Endothelial cell of umbilical vein (primary cell): Measurements from ENCODE around the gene LRFN2. TPM values are rescaled to one million over a fixed set of nuclear protein-coding genes. Genes with fewer than 3 reads are reported as not detected.

Experiments
- BruUV-seq: library from RNA; stranded (reverse); fragments of 400-500 nt; replicated peaks from 2 replicates; lab custom pipeline; 2021; lab: Mats Ljungman, UMichigan
- CTCF ChIA-PET: fragments of 300-600, 350-600 bp; sonication (Branson Sonifier 250); formaldehyde crosslinking; loops from one replicate; lab custom pipeline; 2021; ENCODE audit warnings: antibody characterized with exemption, inconsistent platforms; lab: Charles Lee
- POLR2A ChIA-PET: fragments of 300-600, 350-600 bp; sonication (Branson Sonifier 250); formaldehyde crosslinking; loops from one replicate; lab custom pipeline; 2021; ENCODE audit warnings: antibody characterized with exemption, inconsistent platforms; lab: Charles Lee
- DNase-seq: peaks from one replicate; pipeline ENCODE4 v3.0.0-alpha.2; 2011; ENCODE audit warnings: low read depth, low spot score
- FAIRE-seq: peaks from 2 replicates; lab custom pipeline; 2011; peaks lifted over from hg19 to GRCh38; lab: Jason Lieb, UNC
- H2AFZ ChIP-seq: 2 replicates; pipeline ENCODE4 v1.6.0; 2012; ENCODE audit warnings: low read depth, low read length, control low read depth, inconsistent platforms
- H3K27ac ChIP-seq: 2 replicates; pipeline ENCODE4 v1.5.1; 2011; ENCODE audit warnings: low read depth, mild to moderate bottlenecking, control low read depth, low read length, moderate library complexity; ENCODE audit not compliant: insufficient read depth
- H3K27me3 ChIP-seq, 2 experiments: 2 replicates each; pipeline versions ENCODE4 v1.6.0 to v1.6.1; 2011; ENCODE audit warnings: low read length in 2 of 2, mixed read lengths in 1 of 2; ENCODE audit not compliant: control insufficient read depth in 2 of 2, insufficient read depth in 2 of 2
- H3K36me3 ChIP-seq, 2 experiments: 2 replicates in 1 of 2; 3 replicates in 1 of 2; pipeline ENCODE4 v1.5.1; 2011; ENCODE audit warnings: low read length in 2 of 2, mild to moderate bottlenecking in 1 of 2, moderate library complexity in 1 of 2; ENCODE audit not compliant: control insufficient read depth in 2 of 2, insufficient read depth in 2 of 2; ENCODE audit errors: extremely low read depth in 1 of 2
- H3K4me1 ChIP-seq: 3 replicates; pipeline ENCODE4 v1.5.1; 2011; ENCODE audit warnings: mild to moderate bottlenecking, low read length; ENCODE audit not compliant: control insufficient read depth, insufficient read depth; ENCODE audit errors: extremely low read depth
- H3K4me2 ChIP-seq: 2 replicates; pipeline ENCODE4 v1.6.1; 2011; ENCODE audit warnings: low read length, control low read depth, mixed read lengths; ENCODE audit not compliant: insufficient read depth
- H3K4me3 ChIP-seq, 3 experiments: fragments of 200-600 bp in 1 of 3; sonication (generic), shearing (Covaris generic) in 1 of 3; replicated peaks in 1 of 3; 2 replicates each; pipeline ENCODE4 v1.5.1; 2011 to 2016; ENCODE audit warnings: control low read depth in 3 of 3, low read length in 3 of 3, mild to moderate bottlenecking in 2 of 3, inconsistent platforms in 1 of 3, low read depth in 1 of 3, moderate library complexity in 1 of 3; ENCODE audit not compliant: insufficient read depth in 1 of 3
- H3K79me2 ChIP-seq: 2 replicates; pipeline ENCODE4 v1.6.0; 2012; ENCODE audit warnings: low read length, inconsistent platforms; ENCODE audit not compliant: control insufficient read depth, insufficient read depth
- H3K9ac ChIP-seq: replicated peaks from 2 replicates; pipeline ENCODE3; 2011; ENCODE audit warnings: low read length, control low read depth; ENCODE audit not compliant: insufficient read depth; ENCODE audit errors: extremely low read depth
- H3K9me1 ChIP-seq: replicated peaks from 3 replicates; pipeline ENCODE4 v1.6.0; 2011; ENCODE audit warnings: mild to moderate bottlenecking, low read length; ENCODE audit not compliant: control insufficient read depth, insufficient read depth; ENCODE audit errors: extremely low read depth
- H3K9me3 ChIP-seq: replicated peaks from 2 replicates; pipeline ENCODE4 v1.5.1; 2012; ENCODE audit warnings: low read length, inconsistent platforms; ENCODE audit not compliant: control insufficient read depth, insufficient read depth
- H4K20me1 ChIP-seq: replicated peaks from 2 replicates; pipeline ENCODE3; 2011; ENCODE audit warnings: mild to moderate bottlenecking, low read length; ENCODE audit not compliant: control insufficient read depth, insufficient read depth; ENCODE audit errors: extremely low read depth
- CTCF ChIP-seq, 2 donors: IDR thresholded peaks; 1 replicate in 1 of 2; 2 replicates in 1 of 2; pipeline ENCODE4 v1.5.1; 2011; ENCODE audit warnings: low read length in 2 of 2, mild to moderate bottlenecking in 2 of 2, moderate library complexity in 2 of 2, control low read depth in 1 of 2, inconsistent platforms in 1 of 2, low read depth in 1 of 2; ENCODE audit not compliant: insufficient read depth in 1 of 2; ENCODE audit errors: extremely low read depth in 1 of 2
- EZH2 ChIP-seq: IDR thresholded peaks from 2 replicates; pipeline ENCODE4 v1.6.1; 2012; ENCODE audit warnings: borderline replicate concordance, low read depth, mild to moderate bottlenecking, moderate library complexity, low read length, inconsistent platforms; ENCODE audit not compliant: severe bottlenecking
- FOS ChIP-seq: IDR thresholded peaks from 2 replicates; pipeline ENCODE4 v1.6.1; 2011; ENCODE audit warnings: mild to moderate bottlenecking, low read length, moderate library complexity, borderline replicate concordance; ENCODE audit not compliant: insufficient read depth
- GATA2 ChIP-seq: IDR thresholded peaks from 2 replicates; pipeline ENCODE4 v1.7.0; 2011; ENCODE audit warnings: low read depth, mild to moderate bottlenecking, moderate library complexity, mixed read lengths, low read length; ENCODE audit not compliant: insufficient read length, insufficient read depth
- JUN ChIP-seq: IDR thresholded peaks from 2 replicates; pipeline ENCODE4 v1.6.1; 2011; ENCODE audit warnings: borderline replicate concordance, low read depth; ENCODE audit not compliant: insufficient read length, insufficient read depth
- MAX ChIP-seq: IDR thresholded peaks from 2 replicates; pipeline ENCODE4 v1.6.1; 2011; ENCODE audit not compliant: insufficient read depth, insufficient read length
- MYC ChIP-seq: IDR thresholded peaks from one replicate; pipeline ENCODE4 v1.6.1; 2011; ENCODE audit warnings: mild to moderate bottlenecking, low read depth, low read length
- POLR2AphosphoS5 ChIP-seq: IDR thresholded peaks from 2 replicates; pipeline ENCODE4 v1.6.1; 2012; ENCODE audit warnings: low read depth, mild to moderate bottlenecking, control low read depth, low read length, moderate library complexity; ENCODE audit not compliant: insufficient read depth
- dilution Hi-C: fragments of 300-500 bp; cut with MboI; formaldehyde crosslinking; loops from one replicate; pipeline ENCODE4 v1.15.0; 2019; ENCODE audit warnings: low sequenced_read_pairs; ENCODE audit not compliant: extremely low pct_ligation_motif_present
- intact Hi-C: fragments of 100-400 bp; cut with micrococcal nuclease; formaldehyde crosslinking; loops from one replicate; pipeline ENCODE4 v1.10.0; 2022
- polyA plus RNA-seq, 4 experiments: library from polyadenylated mRNA; depleted of rRNA in 3 of 4; stranded (reverse) in 3 of 4; unstranded in 1 of 4; fragments of >200 nt; gene quantifications; 2 replicates each; pipeline versions ENCODE4 v1.2.1 to v1.2.3, GENCODE V29; 2011 to 2012; ENCODE audit warnings: missing spikeins in 1 of 4
- total RNA-seq: library from RNA; stranded (reverse); gene quantifications from 2 replicates; pipeline ENCODE4 v1.2.3, GENCODE V29; 2021

Gene LRFN2
- total and polyA plus RNA-seq, 2 donors (not counting 3 experiments of a cell fraction or from before 2014, with no cell fraction given) = not detected

GRCh38 chr6:40521496-40521895 lies 65.7 kb downstream of the LRFN2 start:
- H3K9me3 ChIP-seq = no peaks in the 10 kb centered on the region
- intact Hi-C loops (no loop called here), dilution Hi-C loops (no loop called here)
- no peaks in the 10 kb centered on the region for H3K79me2 ChIP-seq
- TF ChIP-seq EZH2 (no peak), POLR2AphosphoS5 (no peak), JUN (no peak), GATA2 (no peak), FOS (no peak), MYC (no peak), MAX (no peak), CTCF (IDR thresholded peaks at IDR 0.05; ENCODE audit: extremely low read depth in 1 of 2, insufficient read depth in 1 of 2, low read depth in 1 of 2, low read length in 2 of 2) (no peak)
- POLR2A ChIA-PET = no interaction called here
- H4K20me1 ChIP-seq = no peaks in the 10 kb centered on the region
- no peak for DNase-seq
- H3K36me3 ChIP-seq = no peaks in the 10 kb centered on the region
- H3K9me1 ChIP-seq = no peaks in the 10 kb centered on the region
- FAIRE-seq = no peak
- no peak overlapping the region for H2AFZ ChIP-seq
- BruUV-seq = no TSS peak
- H3K4me2 ChIP-seq = no peak overlapping the region
- H3K27me3 ChIP-seq = no peaks in the 10 kb centered on the region
- H3K27ac ChIP-seq = no peak overlapping the region
- no peaks in the 10 kb centered on the region for H3K4me1 ChIP-seq
- no peak overlapping the region for H3K4me3 ChIP-seq
- H3K9ac ChIP-seq = no peak overlapping the region
- CTCF ChIA-PET = no interaction called here
